Astrocyte of the cerebellum (primary cell): Measurements from ENCODE around the gene LAMA2.

Experiments used
- DNase-seq: peaks from one replicate; pipeline ENCODE4 v3.0.0-alpha.2; 2011; ENCODE audit warnings: low read depth
- H3K4me3 ChIP-seq: 2 replicates; pipeline ENCODE4 v1.5.1; 2011; ENCODE audit warnings: mild to moderate bottlenecking, low read depth, low read length, moderate library complexity
- CTCF ChIP-seq: IDR thresholded peaks from 2 replicates; pipeline ENCODE4 v1.5.1; 2012; ENCODE audit warnings: low read length, low read depth, moderate library complexity, mild to moderate bottlenecking; ENCODE audit errors: missing control alignments
- in situ Hi-C: cut with HindIII; loops from 2 replicates; pipeline ENCODE4 v1.10.0; 2017; ENCODE audit warnings: low sequenced_read_pairs

LAMA2 gene

DNA sequence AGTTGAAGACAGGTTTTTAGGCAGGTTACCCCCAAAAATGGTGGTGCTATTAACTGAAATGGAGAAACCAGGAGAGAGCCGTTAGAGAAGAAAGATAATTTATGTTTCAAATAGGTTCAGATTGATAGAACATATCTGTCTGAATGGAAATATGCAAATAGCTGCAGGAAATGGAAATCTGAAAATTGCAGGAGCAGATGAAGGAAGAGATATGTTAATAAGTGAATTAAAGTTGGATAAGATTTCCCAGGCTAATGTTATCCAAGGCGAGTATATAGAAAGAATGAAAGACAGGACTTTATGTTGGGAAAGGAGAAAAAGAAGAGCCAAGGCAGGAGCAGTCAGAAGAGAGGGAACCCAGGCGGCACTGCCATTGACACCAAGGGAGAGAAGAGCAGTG, 461.4 kb downstream of the LAMA2 start:
- DNase-seq = no peak
- in situ Hi-C loops = no loop called here
- TF ChIP-seq CTCF = no peak
- H3K4me3 ChIP-seq = no peak overlapping the region

- in situ Hi-C loops = no loop called here
- no peak for TF ChIP-seq CTCF
- no peak overlapping the region for H3K4me3 ChIP-seq
- no peak for DNase-seq
Observed at GRCh38 chr6:129345890-129346289, 463.0 kb downstream of the LAMA2 start.

DNA sequence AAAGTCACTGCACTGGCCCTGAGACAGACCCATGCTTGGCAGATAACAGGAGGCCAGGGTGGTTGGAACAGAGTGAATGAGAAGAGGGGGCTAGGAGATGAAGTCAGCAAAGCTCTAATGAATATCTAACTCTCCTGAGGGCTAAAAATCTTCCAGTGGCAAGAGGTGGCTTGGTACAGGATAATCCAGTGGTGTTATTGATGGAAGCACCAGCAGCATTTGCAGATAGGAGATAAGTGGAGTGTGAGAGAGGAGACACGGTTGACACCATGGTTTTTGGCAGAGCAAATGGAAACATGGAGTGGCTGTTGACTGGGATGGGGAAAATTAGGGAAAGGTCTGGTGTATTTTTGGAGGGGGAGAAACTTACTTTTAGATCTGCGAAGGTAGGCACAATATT, 464.0 kb downstream of the LAMA2 start:
- in situ Hi-C loops = no loop called here
- DNase-seq = no peak
- TF ChIP-seq CTCF = no peak
- H3K4me3 ChIP-seq = no peak overlapping the region

DNA sequence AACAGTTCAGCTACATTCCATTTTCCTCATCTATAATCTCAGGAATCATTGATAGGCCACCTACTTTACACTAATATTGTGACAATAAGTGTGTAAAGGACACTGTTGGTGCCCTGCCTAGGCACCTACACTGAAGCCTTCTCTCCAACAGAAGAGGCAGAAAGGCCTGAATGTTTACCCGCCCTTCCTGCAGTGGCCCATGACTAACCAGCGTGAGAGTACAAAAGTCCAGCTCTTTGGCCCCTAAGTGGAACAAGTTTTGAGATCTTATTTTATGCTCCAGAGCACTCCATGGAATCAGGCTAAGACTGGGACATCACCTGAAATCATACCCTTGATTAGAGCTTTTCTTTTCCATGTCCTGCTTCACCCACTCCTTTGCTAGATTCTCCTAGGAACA, 467.3 kb downstream of the LAMA2 start:
- TF ChIP-seq CTCF = no peak
- H3K4me3 ChIP-seq = no peak overlapping the region
- in situ Hi-C loops = no loop called here
- no peak for DNase-seq

GRCh38 chr6:129351807-129352206, 468.9 kb downstream of the LAMA2 start:
- in situ Hi-C loops = no loop called here
- no peak for DNase-seq
- no peak for TF ChIP-seq CTCF
- no peak overlapping the region for H3K4me3 ChIP-seq

GRCh38 chr6:129353067-129353466, 470.1 kb downstream of the LAMA2 start:
- TF ChIP-seq CTCF = no peak
- DNase-seq = no peak
- no peak overlapping the region for H3K4me3 ChIP-seq
- in situ Hi-C loops = no loop called here

DNA sequence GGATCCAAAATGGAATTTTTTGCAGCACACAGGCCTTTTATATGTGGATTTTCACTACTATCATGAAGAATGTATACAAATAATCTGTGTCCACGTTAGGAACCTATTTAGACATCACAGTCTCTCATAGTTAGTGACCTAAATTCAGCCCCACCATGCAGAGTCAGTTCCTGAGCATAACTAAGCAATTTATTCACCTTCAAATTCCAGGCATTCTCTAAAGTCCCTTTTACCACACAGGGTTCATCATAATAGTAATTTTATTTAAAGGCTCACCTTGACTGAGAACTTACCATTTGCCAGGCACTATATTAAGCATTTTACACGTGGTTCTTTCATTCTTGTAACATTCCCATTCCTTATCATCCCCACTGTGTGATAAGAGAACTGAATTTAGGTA, 473.2 kb downstream of the LAMA2 start:
- in situ Hi-C loops = no loop called here
- H3K4me3 ChIP-seq = no peak overlapping the region
- TF ChIP-seq CTCF = no peak
- no peak for DNase-seq
